HepG2 (cell line): ENCODE results near the gene CCDC38. TPM values are rescaled to one million over a fixed set of nuclear protein-coding genes. Genes with fewer than 3 reads are reported as not detected.

Experiments
- DMAP1 ChIP-seq: IDR thresholded peaks from 2 replicates; pipeline ENCODE4 v1.6.1; 2016
- HDAC6 ChIP-seq: fragments of 200-600 bp; sonication (generic); IDR thresholded peaks from 2 replicates; pipeline ENCODE4 v1.7.0; 2017; ENCODE audit warnings: mild to moderate bottlenecking, antibody characterized with exemption, low read length, low read depth
- IKZF5 ChIP-seq: IDR thresholded peaks from 2 replicates; pipeline ENCODE4 v1.6.1; 2018; ENCODE audit warnings: missing genetic modification reagents, mild to moderate bottlenecking, missing compliant biosample characterization
- MBNL3 ChIP-seq: fragments of 250-450 bp; sonication (Bioruptor Pico); conservative IDR thresholded peaks from 2 replicates; pipeline ENCODE4 v1.8.0; 2022; ENCODE audit warnings: mild to moderate bottlenecking, inconsistent platforms
- PAF1 ChIP-seq: IDR thresholded peaks from 2 replicates; pipeline ENCODE4 v1.6.1; 2016; ENCODE audit warnings: missing genetic modification reagents, missing compliant biosample characterization
- ZNF143 ChIP-seq: sonication (generic); formaldehyde crosslinking; IDR thresholded peaks from 2 replicates; pipeline ENCODE4 v1.4.0; 2020; ENCODE audit warnings: missing genetic modification reagents
- ZNF430 ChIP-seq: sonication (generic); formaldehyde crosslinking; IDR thresholded peaks from 2 replicates; pipeline ENCODE4 v1.9.0; 2021; ENCODE audit warnings: mild to moderate bottlenecking, missing genetic modification reagents
- ZNF574 ChIP-seq: sonication (generic); formaldehyde crosslinking; IDR thresholded peaks from 2 replicates; pipeline ENCODE4 v1.4.0; 2020; ENCODE audit warnings: missing genetic modification reagents
- ZNF775 ChIP-seq: sonication (generic); formaldehyde crosslinking; IDR thresholded peaks from 2 replicates; pipeline ENCODE4 v1.4.0; 2020; ENCODE audit warnings: missing genetic modification reagents, mild to moderate bottlenecking, moderate library complexity, borderline replicate concordance
- ZNF841 ChIP-seq: sonication (generic); formaldehyde crosslinking; IDR thresholded peaks from 2 replicates; pipeline ENCODE4 v1.8.1; 2023; ENCODE audit warnings: missing genetic modification reagents, borderline replicate concordance
- polyA plus RNA-seq, 8 experiments: library from polyadenylated mRNA; depleted of rRNA in 3 of 8; stranded (reverse) in 7 of 8; unstranded in 1 of 8; fragments of >200 nt; fragmentation: Illumina TruSeq in 4 of 8; extraction: Trizol in 4 of 8; gene quantifications; 2 replicates each; pipeline versions ENCODE4 v1.2.1 to v1.2.3, GENCODE V29; 2011 to 2016; ENCODE audit warnings: low read depth in 4 of 8, missing spikeins in 1 of 8, mixed read lengths in 1 of 8; ENCODE audit not compliant: insufficient read depth in 1 of 8
- total RNA-seq, 5 experiments: library from RNA; depleted of rRNA; stranded (reverse); fragments of >200 nt; fragmentation: Illumina TruSeq; extraction: Trizol; gene quantifications; 2 replicates each; pipeline ENCODE4 v1.2.3, GENCODE V29; 2016; ENCODE audit warnings: low read depth in 1 of 5
- TF ChIP-seq, protein P1 (sequence below): IDR thresholded peaks from 2 replicates; pipeline ENCODE4 v1.6.1; 2016; ENCODE audit warnings: low read depth, missing genetic modification reagents, missing compliant biosample characterization
- TF ChIP-seq, protein P2 (sequence below): sonication (generic); formaldehyde crosslinking; IDR thresholded peaks from 2 replicates; pipeline ENCODE4 v1.8.0; 2023; ENCODE audit warnings: mild to moderate bottlenecking, missing genetic modification reagents
- TF ChIP-seq, protein P3 (sequence below): sonication (generic); formaldehyde crosslinking; conservative IDR thresholded peaks from 2 replicates; pipeline ENCODE4 v1.8.0; 2022; ENCODE audit warnings: low read depth, missing genetic modification reagents

CCDC38 gene
- total and polyA plus RNA-seq, 2 of the 13 experiments (the other 11 are each of a cell fraction or from before 2014, with no cell fraction given), result 0.24 to 0.32 TPM

DNA sequence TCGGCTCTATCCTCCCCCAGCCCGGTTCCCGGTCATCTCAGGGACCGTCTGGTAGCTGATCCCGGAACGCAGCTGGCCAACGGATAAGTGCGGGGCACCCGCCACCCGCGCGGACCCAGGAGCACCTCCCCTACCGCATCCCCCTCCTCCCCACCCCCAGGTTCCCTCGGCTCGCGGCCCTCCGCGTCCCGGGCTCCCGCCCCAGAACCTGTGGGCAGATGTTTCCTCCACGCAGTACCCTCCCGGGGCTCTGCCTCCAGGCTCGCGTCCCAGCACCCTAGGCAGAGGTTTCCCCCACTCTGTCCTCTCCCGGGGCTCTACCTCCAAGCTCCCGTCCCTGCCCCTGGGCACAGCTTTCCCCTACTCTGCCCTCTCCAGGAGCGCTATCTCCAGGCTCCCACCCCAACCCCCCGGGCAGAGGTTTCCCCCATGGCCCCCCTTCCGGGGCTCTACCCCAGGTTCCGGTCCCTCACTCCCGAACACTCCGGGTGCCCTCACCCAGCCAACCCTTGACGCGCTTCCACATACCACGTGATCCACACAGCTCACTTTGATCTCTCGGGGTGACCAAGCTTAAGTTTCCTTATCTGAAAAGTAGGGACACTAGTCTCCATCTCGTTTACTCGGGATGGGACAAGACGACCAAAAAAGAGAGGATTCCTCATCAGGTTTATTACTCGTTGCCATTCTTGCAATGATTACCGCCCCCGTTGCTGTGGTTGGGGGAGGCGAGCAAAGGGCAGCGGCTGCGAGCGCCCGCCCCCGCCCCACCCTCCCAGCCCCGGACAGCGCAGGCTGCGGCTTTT lies at the start of gene CCDC38 (continued):
- TF ChIP-seq ZNF143 (CRISPR knock-in tag), result no peak; the same call in 1 of the 2 replicates
- TF ChIP-seq ZNF574, result peak; percentile 50; the same call in 1 of the 2 replicates
- TF ChIP-seq, protein P1, sequence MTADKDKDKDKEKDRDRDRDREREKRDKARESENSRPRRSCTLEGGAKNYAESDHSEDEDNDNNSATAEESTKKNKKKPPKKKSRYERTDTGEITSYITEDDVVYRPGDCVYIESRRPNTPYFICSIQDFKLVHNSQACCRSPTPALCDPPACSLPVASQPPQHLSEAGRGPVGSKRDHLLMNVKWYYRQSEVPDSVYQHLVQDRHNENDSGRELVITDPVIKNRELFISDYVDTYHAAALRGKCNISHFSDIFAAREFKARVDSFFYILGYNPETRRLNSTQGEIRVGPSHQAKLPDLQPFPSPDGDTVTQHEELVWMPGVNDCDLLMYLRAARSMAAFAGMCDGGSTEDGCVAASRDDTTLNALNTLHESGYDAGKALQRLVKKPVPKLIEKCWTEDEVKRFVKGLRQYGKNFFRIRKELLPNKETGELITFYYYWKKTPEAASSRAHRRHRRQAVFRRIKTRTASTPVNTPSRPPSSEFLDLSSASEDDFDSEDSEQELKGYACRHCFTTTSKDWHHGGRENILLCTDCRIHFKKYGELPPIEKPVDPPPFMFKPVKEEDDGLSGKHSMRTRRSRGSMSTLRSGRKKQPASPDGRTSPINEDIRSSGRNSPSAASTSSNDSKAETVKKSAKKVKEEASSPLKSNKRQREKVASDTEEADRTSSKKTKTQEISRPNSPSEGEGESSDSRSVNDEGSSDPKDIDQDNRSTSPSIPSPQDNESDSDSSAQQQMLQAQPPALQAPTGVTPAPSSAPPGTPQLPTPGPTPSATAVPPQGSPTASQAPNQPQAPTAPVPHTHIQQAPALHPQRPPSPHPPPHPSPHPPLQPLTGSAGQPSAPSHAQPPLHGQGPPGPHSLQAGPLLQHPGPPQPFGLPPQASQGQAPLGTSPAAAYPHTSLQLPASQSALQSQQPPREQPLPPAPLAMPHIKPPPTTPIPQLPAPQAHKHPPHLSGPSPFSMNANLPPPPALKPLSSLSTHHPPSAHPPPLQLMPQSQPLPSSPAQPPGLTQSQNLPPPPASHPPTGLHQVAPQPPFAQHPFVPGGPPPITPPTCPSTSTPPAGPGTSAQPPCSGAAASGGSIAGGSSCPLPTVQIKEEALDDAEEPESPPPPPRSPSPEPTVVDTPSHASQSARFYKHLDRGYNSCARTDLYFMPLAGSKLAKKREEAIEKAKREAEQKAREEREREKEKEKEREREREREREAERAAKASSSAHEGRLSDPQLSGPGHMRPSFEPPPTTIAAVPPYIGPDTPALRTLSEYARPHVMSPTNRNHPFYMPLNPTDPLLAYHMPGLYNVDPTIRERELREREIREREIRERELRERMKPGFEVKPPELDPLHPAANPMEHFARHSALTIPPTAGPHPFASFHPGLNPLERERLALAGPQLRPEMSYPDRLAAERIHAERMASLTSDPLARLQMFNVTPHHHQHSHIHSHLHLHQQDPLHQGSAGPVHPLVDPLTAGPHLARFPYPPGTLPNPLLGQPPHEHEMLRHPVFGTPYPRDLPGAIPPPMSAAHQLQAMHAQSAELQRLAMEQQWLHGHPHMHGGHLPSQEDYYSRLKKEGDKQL (CRISPR knock-in tag), result peak; percentile 13; the same call in 1 of the 2 replicates
- TF ChIP-seq, protein P2, sequence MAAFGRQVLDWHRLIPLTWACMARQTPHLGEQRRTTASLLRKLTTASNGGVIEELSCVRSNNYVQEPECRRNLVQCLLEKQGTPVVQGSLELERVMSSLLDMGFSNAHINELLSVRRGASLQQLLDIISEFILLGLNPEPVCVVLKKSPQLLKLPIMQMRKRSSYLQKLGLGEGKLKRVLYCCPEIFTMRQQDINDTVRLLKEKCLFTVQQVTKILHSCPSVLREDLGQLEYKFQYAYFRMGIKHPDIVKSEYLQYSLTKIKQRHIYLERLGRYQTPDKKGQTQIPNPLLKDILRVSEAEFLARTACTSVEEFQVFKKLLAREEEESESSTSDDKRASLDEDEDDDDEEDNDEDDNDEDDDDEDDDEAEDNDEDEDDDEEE (CRISPR knock-in tag), result 0 out of 2 replicates have a peak, but pooled peaks have one; percentile 43
- no peak for TF ChIP-seq HDAC6
- TF ChIP-seq, protein P3, sequence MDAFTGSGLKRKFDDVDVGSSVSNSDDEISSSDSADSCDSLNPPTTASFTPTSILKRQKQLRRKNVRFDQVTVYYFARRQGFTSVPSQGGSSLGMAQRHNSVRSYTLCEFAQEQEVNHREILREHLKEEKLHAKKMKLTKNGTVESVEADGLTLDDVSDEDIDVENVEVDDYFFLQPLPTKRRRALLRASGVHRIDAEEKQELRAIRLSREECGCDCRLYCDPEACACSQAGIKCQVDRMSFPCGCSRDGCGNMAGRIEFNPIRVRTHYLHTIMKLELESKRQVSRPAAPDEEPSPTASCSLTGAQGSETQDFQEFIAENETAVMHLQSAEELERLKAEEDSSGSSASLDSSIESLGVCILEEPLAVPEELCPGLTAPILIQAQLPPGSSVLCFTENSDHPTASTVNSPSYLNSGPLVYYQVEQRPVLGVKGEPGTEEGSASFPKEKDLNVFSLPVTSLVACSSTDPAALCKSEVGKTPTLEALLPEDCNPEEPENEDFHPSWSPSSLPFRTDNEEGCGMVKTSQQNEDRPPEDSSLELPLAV (CRISPR knock-in tag), result no peak; the same call in 1 of the 2 replicates
- peak; percentile 77 for TF ChIP-seq DMAP1 (CRISPR knock-in tag)
- TF ChIP-seq ZNF775 (CRISPR knock-in tag), result peak; percentile 17; the same call in 1 of the 2 replicates
- TF ChIP-seq ZNF430 (CRISPR knock-in tag), result peak; percentile 13; the same call in 1 of the 2 replicates
- TF ChIP-seq PAF1 (CRISPR knock-in tag), result no peak
- peak; percentile 19; the same call in 1 of the 2 replicates for TF ChIP-seq IKZF5 (CRISPR knock-in tag)
- TF ChIP-seq MBNL3, result no peak
- TF ChIP-seq ZNF841, result 0 out of 2 replicates have a peak, but pooled peaks have one; percentile 52
